Fibroblast of lung (primary cell): ENCODE measurements around the gene TBC1D22A. TPM values are rescaled to one million over a fixed set of nuclear protein-coding genes. Genes with fewer than 3 reads are reported as not detected.

Source experiments
- DNase-seq, 2 donors: peaks; one replicate each; pipeline versions ENCODE4 v3.0.0 to v3.0.0-alpha.2; 2010; ENCODE audit warnings: low read depth in 2 of 2
- H2AFZ ChIP-seq: 2 replicates; pipeline ENCODE4 v1.5.1; 2012; ENCODE audit warnings: low read length, control low read depth, inconsistent platforms
- H3K27ac ChIP-seq: 2 replicates; pipeline ENCODE4 v1.5.1; 2011; ENCODE audit warnings: low read length, control low read depth; ENCODE audit not compliant: insufficient read depth
- H3K27me3 ChIP-seq: 2 replicates; pipeline ENCODE4 v1.5.1; 2011; ENCODE audit warnings: mild to moderate bottlenecking, low read length; ENCODE audit not compliant: control insufficient read depth, insufficient read depth
- H3K36me3 ChIP-seq: 2 replicates; pipeline ENCODE4 v1.5.1; 2011; ENCODE audit warnings: low read length; ENCODE audit not compliant: control insufficient read depth, insufficient read depth
- H3K4me1 ChIP-seq: 2 replicates; pipeline ENCODE4 v1.5.1; 2011; ENCODE audit warnings: low read length; ENCODE audit not compliant: control insufficient read depth, insufficient read depth; ENCODE audit errors: extremely low read depth
- H3K4me2 ChIP-seq: 2 replicates; pipeline ENCODE4 v1.5.1; 2011; ENCODE audit warnings: low read length, control low read depth; ENCODE audit not compliant: insufficient read depth; ENCODE audit errors: extremely low read depth
- H3K4me3 ChIP-seq, 4 experiments: fragments of 200-600 bp in 1 of 4; sonication (generic) in 1 of 4; replicated peaks in 1 of 4; 2 replicates each; pipeline ENCODE4 v1.5.1; 2011 to 2016; ENCODE audit warnings: low read length in 4 of 4, low read depth in 3 of 4, mild to moderate bottlenecking in 3 of 4, control low read depth in 2 of 4, inconsistent platforms in 1 of 4, mixed read lengths in 1 of 4; ENCODE audit not compliant: insufficient read depth in 1 of 4; ENCODE audit errors: control extremely low read depth in 1 of 4
- H3K79me2 ChIP-seq: 2 replicates; pipeline ENCODE4 v1.5.1; 2012; ENCODE audit warnings: mild to moderate bottlenecking, low read length, inconsistent platforms; ENCODE audit not compliant: control insufficient read depth, insufficient read depth
- H3K9ac ChIP-seq: 2 replicates; pipeline ENCODE4 v1.5.1; 2011; ENCODE audit warnings: mild to moderate bottlenecking, low read length, control low read depth; ENCODE audit not compliant: insufficient read depth
- H3K9me3 ChIP-seq: 2 replicates; pipeline ENCODE4 v1.5.1; 2012; ENCODE audit warnings: low read depth, low read length; ENCODE audit not compliant: control insufficient read depth, insufficient read depth
- H4K20me1 ChIP-seq: 2 replicates; pipeline ENCODE4 v1.5.1; 2011; ENCODE audit warnings: low read length; ENCODE audit not compliant: control insufficient read depth, insufficient read depth; ENCODE audit errors: extremely low read depth
- CTCF ChIP-seq, 2 donors: IDR thresholded peaks in 1 of 2; conservative IDR thresholded peaks in 1 of 2; 1 replicate in 1 of 2; 2 replicates in 1 of 2; pipeline ENCODE4 v1.5.1; 2011 to 2012; ENCODE audit warnings: low read length in 2 of 2, control low read depth in 1 of 2, inconsistent platforms in 1 of 2, low read depth in 1 of 2, mild to moderate bottlenecking in 1 of 2
- EZH2 ChIP-seq: IDR thresholded peaks from 2 replicates; pipeline ENCODE4 v1.5.1; 2012; ENCODE audit warnings: low read length, control low read depth, mild to moderate bottlenecking; ENCODE audit errors: missing control alignments
- polyA plus RNA-seq, 2 donors: library from polyadenylated mRNA; depleted of rRNA in 1 of 2; stranded (reverse) in 1 of 2; unstranded in 1 of 2; fragments of >200 nt; gene quantifications; 2 replicates each; pipeline ENCODE4 v1.2.1, GENCODE V29; 2011 to 2012; ENCODE audit warnings: missing spikeins in 1 of 2
- total RNA-seq: library from RNA; depleted of rRNA; stranded (reverse); fragments of >200 nt; gene quantifications from 2 replicates; pipeline ENCODE4 v1.2.1, GENCODE V29; 2014

TBC1D22A gene
- total and polyA plus RNA-seq, 2 donors (not counting 1 experiment from before 2014, with no cell fraction given), result 11.6 to 17.6 TPM

DNA sequence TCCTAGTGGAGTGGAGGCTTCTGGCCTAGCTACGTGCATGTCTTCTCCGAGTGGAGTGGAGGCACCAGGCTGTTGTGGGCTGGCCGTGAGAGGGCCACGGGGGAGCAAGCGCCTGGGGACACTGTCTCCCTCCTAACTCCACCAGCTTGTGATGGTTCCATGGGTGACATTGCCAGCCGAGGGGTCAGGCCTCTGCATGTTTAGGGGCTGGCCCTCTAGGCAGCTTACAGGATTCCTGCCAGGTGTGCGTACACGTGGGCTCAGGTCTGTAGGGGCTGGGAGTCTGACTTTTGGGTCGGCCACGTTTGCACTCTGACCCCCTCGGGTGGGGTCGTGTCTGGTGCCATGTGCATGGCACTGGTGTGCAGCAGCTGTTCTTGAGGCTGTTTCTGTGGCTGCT, 31.6 kb downstream of the TBC1D22A start:
- Histone ChIP-seq H4K20me1 (no peaks in the 10 kb centered on the region), H3K9ac (no peak overlapping the region)
- no peak for DNase-seq

DNA sequence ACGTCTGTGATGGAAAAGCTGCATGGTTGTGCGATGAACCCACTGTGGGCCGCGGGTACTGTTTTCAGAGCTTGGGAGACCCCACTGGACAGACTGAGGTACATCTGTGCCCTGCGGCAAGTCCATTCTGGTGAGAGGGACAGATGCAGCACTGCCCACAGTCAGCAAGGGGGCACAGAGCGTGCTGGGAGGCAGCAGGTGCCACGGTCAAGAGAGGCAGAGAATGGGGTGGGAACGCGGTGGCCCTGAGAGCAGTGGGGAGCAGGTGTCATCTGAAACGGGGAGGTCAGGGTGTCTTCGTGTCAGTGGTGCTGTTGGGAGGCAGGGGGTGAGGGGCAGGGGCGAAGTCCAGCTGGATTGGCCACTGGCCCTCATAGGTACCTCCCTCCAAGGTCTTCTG, 32.0 kb downstream of the TBC1D22A start:
- DNase-seq, result no peak
- no peak overlapping the region for H2AFZ ChIP-seq

More for the DNA sequence above, 31.6 kb downstream of the TBC1D22A start:
- H2AFZ ChIP-seq, result no peak overlapping the region
- H3K27me3 ChIP-seq, result no peaks in the 10 kb centered on the region
- H3K4me3 ChIP-seq, result no peak overlapping the region
- TF ChIP-seq CTCF (conservative IDR thresholded peaks at IDR 0.05 in 1 of 2, IDR thresholded peaks at IDR 0.05 in 1 of 2; ENCODE audit: low read depth in 1 of 2, low read length in 2 of 2) (no peak), EZH2 (no peak)
- H3K36me3 ChIP-seq, result peaks cover 5% of the 10 kb centered on the region
- no peak overlapping the region for H3K4me2 ChIP-seq
- H3K27ac ChIP-seq, result no peak overlapping the region
- H3K79me2 ChIP-seq, result peaks cover 4% of the 10 kb centered on the region
- H3K9me3 ChIP-seq, result no peaks in the 10 kb centered on the region
- peaks cover 5% of the 10 kb centered on the region for H3K4me1 ChIP-seq

GRCh38 chr22:46795140-46795539, 32.7 kb downstream of the TBC1D22A start:
- no peaks in the 10 kb centered on the region for H4K20me1 ChIP-seq
- H3K9me3 ChIP-seq, result no peaks in the 10 kb centered on the region
- H3K36me3 ChIP-seq, result peaks cover 7% of the 10 kb centered on the region
- H3K79me2 ChIP-seq, result peaks cover 2% of the 10 kb centered on the region
- H2AFZ ChIP-seq, result no peak overlapping the region
- H3K27me3 ChIP-seq, result no peaks in the 10 kb centered on the region
- H3K9ac ChIP-seq, result no peak overlapping the region
- H3K4me2 ChIP-seq, result no peak overlapping the region
- H3K4me1 ChIP-seq, result peaks cover 5% of the 10 kb centered on the region
- no peak overlapping the region for H3K4me3 ChIP-seq
- TF ChIP-seq EZH2 (no peak), CTCF (conservative IDR thresholded peaks at IDR 0.05 in 1 of 2, IDR thresholded peaks at IDR 0.05 in 1 of 2; ENCODE audit: low read depth in 1 of 2, low read length in 2 of 2) (no peak)
- DNase-seq, result no peak
- no peak overlapping the region for H3K27ac ChIP-seq

More for the DNA sequence above, 32.0 kb downstream of the TBC1D22A start:
- peaks cover 5% of the 10 kb centered on the region for H3K36me3 ChIP-seq
- H3K27ac ChIP-seq, result no peak overlapping the region
- H3K79me2 ChIP-seq, result peaks cover 4% of the 10 kb centered on the region
- H3K4me1 ChIP-seq, result peaks cover 5% of the 10 kb centered on the region
- no peak for TF ChIP-seq CTCF (conservative IDR thresholded peaks at IDR 0.05 in 1 of 2, IDR thresholded peaks at IDR 0.05 in 1 of 2; ENCODE audit: low read depth in 1 of 2, low read length in 2 of 2)
- no peak for TF ChIP-seq EZH2
- H3K27me3 ChIP-seq, result no peaks in the 10 kb centered on the region
- no peak overlapping the region for H3K4me2 ChIP-seq
- no peaks in the 10 kb centered on the region for H4K20me1 ChIP-seq
- no peak overlapping the region for H3K9ac ChIP-seq
- no peak overlapping the region for H3K4me3 ChIP-seq
- no peaks in the 10 kb centered on the region for H3K9me3 ChIP-seq
